Measurements from ENCODE around the gene WDR81. TPM values are rescaled to one million over a fixed set of nuclear protein-coding genes. Genes with fewer than 3 reads are reported as not detected.

The WDR81 gene
- total RNA-seq, 1 donor from 2014 or later: 16.2 TPM

GRCh38 chr17:1710807-1711553, 13.5 kb upstream of the WDR81 start:
- TF ChIP-seq CTCF (IDR thresholded peaks at IDR 0.05): no peak
- no peak for DNase-seq (ENCODE audit: low spot score)
- Mint-ChIP-seq H3K36me3 (ENCODE audit: low read depth) (peaks cover 32% of the 10 kb centered on the region), H3K4me1 (ENCODE audit: low read depth) (peaks cover 43% of the 10 kb centered on the region), H3K27me3 (ENCODE audit: low read depth) (no peaks in the 10 kb centered on the region), H3K4me3 (ENCODE audit: unreplicated experiment) (peak overlapping the region; percentile 97), H3K9me3 (ENCODE audit: low read depth) (no peaks in the 10 kb centered on the region), H3K27ac (ENCODE audit: unreplicated experiment) (peak overlapping the region; percentile 93)

GRCh38 chr17:1711804-1712203, 12.7 kb upstream of the WDR81 start:
- Mint-ChIP-seq H3K36me3 (ENCODE audit: low read depth) (peaks cover 32% of the 10 kb centered on the region), H3K9me3 (ENCODE audit: low read depth) (no peaks in the 10 kb centered on the region), H3K27ac (ENCODE audit: unreplicated experiment) (peak overlapping the region; percentile 93), H3K4me3 (ENCODE audit: unreplicated experiment) (peak overlapping the region; percentile 97), H3K4me1 (ENCODE audit: low read depth) (peaks cover 43% of the 10 kb centered on the region), H3K27me3 (ENCODE audit: low read depth) (no peaks in the 10 kb centered on the region)
- no peak for DNase-seq (ENCODE audit: low spot score)
- no peak for TF ChIP-seq CTCF (IDR thresholded peaks at IDR 0.05)

GRCh38 chr17:1712271-1712670, 12.2 kb upstream of the WDR81 start:
- H3K27ac Mint-ChIP-seq (ENCODE audit: unreplicated experiment): peak overlapping the region; percentile 93
- H3K4me1 Mint-ChIP-seq (ENCODE audit: low read depth): peaks cover 46% of the 10 kb centered on the region
- no peak for TF ChIP-seq CTCF (IDR thresholded peaks at IDR 0.05)
- peak overlapping the region; percentile 97 for H3K4me3 Mint-ChIP-seq (ENCODE audit: unreplicated experiment)
- no peak for DNase-seq (ENCODE audit: low spot score)
- H3K36me3 Mint-ChIP-seq (ENCODE audit: low read depth): peaks cover 30% of the 10 kb centered on the region
- H3K9me3 Mint-ChIP-seq (ENCODE audit: low read depth): no peaks in the 10 kb centered on the region
- no peaks in the 10 kb centered on the region for H3K27me3 Mint-ChIP-seq (ENCODE audit: low read depth)

GRCh38 chr17:1713160-1713877, 11.2 kb upstream of the WDR81 start:
- Mint-ChIP-seq H3K9me3 (ENCODE audit: low read depth) (no peaks in the 10 kb centered on the region), H3K36me3 (ENCODE audit: low read depth) (peaks cover 29% of the 10 kb centered on the region), H3K27ac (ENCODE audit: unreplicated experiment) (peak overlapping the region; percentile 80), H3K4me1 (ENCODE audit: low read depth) (peaks cover 56% of the 10 kb centered on the region), H3K4me3 (ENCODE audit: unreplicated experiment) (peak overlapping the region; percentile 97), H3K27me3 (ENCODE audit: low read depth) (no peaks in the 10 kb centered on the region)
- TF ChIP-seq CTCF (IDR thresholded peaks at IDR 0.05): no peak
- no peak for DNase-seq (ENCODE audit: low spot score)

GRCh38 chr17:1713878-1714426, 10.6 kb upstream of the WDR81 start:
- no peak for DNase-seq (ENCODE audit: low spot score)
- Mint-ChIP-seq H3K4me1 (ENCODE audit: low read depth) (peaks cover 57% of the 10 kb centered on the region), H3K9me3 (ENCODE audit: low read depth) (no peaks in the 10 kb centered on the region), H3K36me3 (ENCODE audit: low read depth) (peaks cover 29% of the 10 kb centered on the region), H3K27ac (ENCODE audit: unreplicated experiment) (peak overlapping the region; percentile 91), H3K4me3 (ENCODE audit: unreplicated experiment) (peak overlapping the region; percentile 97), H3K27me3 (ENCODE audit: low read depth) (no peaks in the 10 kb centered on the region)
- TF ChIP-seq CTCF (IDR thresholded peaks at IDR 0.05): peak; percentile 67

Measured in chondrocyte (in vitro differentiated cells).